Activated CD4-positive, alpha-beta T cell treated with anti-CD3 and anti-CD28 coated beads for 36 hours (primary cell): ENCODE measurements around the gene RNF167. TPM values are rescaled to one million over a fixed set of nuclear protein-coding genes. Genes with fewer than 3 reads are reported as not detected.

ENCODE experiments used
- ATAC-seq: fragments of 200-7000 bp; cut with Tn5 transposase; one replicate; pipeline ENCODE4 v1.10.0; 2021; ENCODE audit warnings: mild to moderate bottlenecking, moderate library complexity
- CTCF ChIA-PET: fragments of 350-600 bp; sonication (Branson Sonifier 250); formaldehyde crosslinking; loops from one replicate; lab custom pipeline; 2021; ENCODE audit warnings: antibody characterized with exemption; lab: Charles Lee
- POLR2A ChIA-PET: fragments of 350-600 bp; sonication (Branson Sonifier 250); formaldehyde crosslinking; loops from one replicate; lab custom pipeline; 2021; ENCODE audit warnings: antibody characterized with exemption, inconsistent platforms; lab: Charles Lee
- DNase-seq: peaks from one replicate; pipeline ENCODE4 v3.0.0-alpha.2; 2020
- H3K27ac Mint-ChIP-seq: one replicate; pipeline ENCODE4 v1.8.0; 2021; ENCODE audit warnings: mixed read lengths
- H3K27me3 Mint-ChIP-seq: one replicate; pipeline ENCODE4 v1.8.0; 2021; ENCODE audit warnings: mixed read lengths
- H3K36me3 Mint-ChIP-seq: one replicate; pipeline ENCODE4 v1.8.0; 2021; ENCODE audit warnings: low read depth, mixed read lengths
- H3K4me1 Mint-ChIP-seq: one replicate; pipeline ENCODE4 v1.8.0; 2021; ENCODE audit warnings: mixed read lengths
- H3K4me3 Mint-ChIP-seq: one replicate; pipeline ENCODE4 v1.8.0; 2021; ENCODE audit warnings: mild to moderate bottlenecking, moderate library complexity, mixed read lengths
- H3K9me3 Mint-ChIP-seq: one replicate; pipeline ENCODE4 v1.8.0; 2021; ENCODE audit warnings: low read depth, mixed read lengths
- intact Hi-C, 2 experiments: fragments of 100-400 bp; cut with DNase I in 1 of 2; cut with micrococcal nuclease in 1 of 2; formaldehyde crosslinking; loops; one replicate each; pipeline versions ENCODE4 v1.14.2 to v1.15.1; 2022 to 2024; cut with DNase I, micrococcal nuclease
- total RNA-seq, 2 experiments: library from RNA; stranded (reverse); gene quantifications; one replicate each; pipeline ENCODE4 v1.2.3, GENCODE V29; 2021

The RNF167 gene
- total RNA-seq, 2 experiments from 2014 or later, result 147 to 189 TPM

- Mint-ChIP-seq H3K27ac (peak overlapping the region; percentile 5), H3K36me3 (peaks cover 45% of the 10 kb centered on the region), H3K9me3 (no peaks in the 10 kb centered on the region), H3K27me3 (no peaks in the 10 kb centered on the region), H3K4me3 (no peak overlapping the region), H3K4me1 (peaks cover 27% of the 10 kb centered on the region)
- ATAC-seq (no peak), DNase-seq (no peak)
- POLR2A ChIA-PET, result no interaction called here
- CTCF ChIA-PET, result no interaction called here
- intact Hi-C loops, result no loop called here
Observed at GRCh38 chr17:4973256-4974114, 33.4 kb downstream of the RNF167 start.

- ATAC-seq (no peak), DNase-seq (no peak)
- H3K27me3 Mint-ChIP-seq, result no peaks in the 10 kb centered on the region
- ChIA-PET POLR2A (no interaction called here), CTCF (no interaction called here)
- intact Hi-C loops, result no loop called here
- H3K36me3 Mint-ChIP-seq, result peaks cover 48% of the 10 kb centered on the region
- H3K9me3 Mint-ChIP-seq, result no peaks in the 10 kb centered on the region
- peak overlapping the region; percentile 5 for H3K27ac Mint-ChIP-seq
- peaks cover 21% of the 10 kb centered on the region for H3K4me1 Mint-ChIP-seq
- no peak overlapping the region for H3K4me3 Mint-ChIP-seq
Observed at GRCh38 chr17:4974115-4974670, 34.1 kb downstream of the RNF167 start.

GRCh38 chr17:4978726-4979125 lies 38.7 kb downstream of the RNF167 start:
- ATAC-seq (no peak), DNase-seq (no peak)
- no peaks in the 10 kb centered on the region for H3K9me3 Mint-ChIP-seq
- H3K4me3 Mint-ChIP-seq, result no peak overlapping the region
- H3K36me3 Mint-ChIP-seq, result peaks cover 39% of the 10 kb centered on the region
- ChIA-PET CTCF (interaction anchor here (0.8 to 3.4 kb wide), 2 partner anchors 9 to 83 kb away, joined by 3 to 21 read pairs; no protein-coding TSS in a partner anchor), POLR2A (interaction anchor here (0.5 kb wide), 1 partner anchor 13 kb away, joined by 3 read pairs; no protein-coding TSS in a partner anchor)
- intact Hi-C loops, result no loop called here
- peaks cover 17% of the 10 kb centered on the region for H3K4me1 Mint-ChIP-seq
- no peak overlapping the region for H3K27ac Mint-ChIP-seq
- no peaks in the 10 kb centered on the region for H3K27me3 Mint-ChIP-seq

GRCh38 chr17:4980644-4981216 lies 40.7 kb downstream of the RNF167 start:
- ATAC-seq, result peak; percentile 94
- H3K9me3 Mint-ChIP-seq, result no peaks in the 10 kb centered on the region
- CTCF ChIA-PET, result interaction anchor here (1.0 to 3.4 kb wide), 10 partner anchors 8 to 82 kb away, joined by 3 to 21 read pairs (median 6); partner anchors contain the start of gene SPAG7
- H3K4me3 Mint-ChIP-seq, result no peak overlapping the region
- peak; percentile 57 for DNase-seq
- peaks cover 23% of the 10 kb centered on the region for H3K4me1 Mint-ChIP-seq
- H3K27ac Mint-ChIP-seq, result peak overlapping the region; percentile 69
- POLR2A ChIA-PET, result interaction anchor here (1.5 kb wide), 1 partner anchor 11 kb away, joined by 3 read pairs; no protein-coding TSS in a partner anchor
- intact Hi-C loops, result loop anchor here (1.0 to 2.0 kb wide), 3 partner anchors 14 to 82 kb away; partner anchors contain the start of gene SPAG7 (in 1 of the 2)
- no peaks in the 10 kb centered on the region for H3K27me3 Mint-ChIP-seq
- peaks cover 36% of the 10 kb centered on the region for H3K36me3 Mint-ChIP-seq

GRCh38 chr17:4982305-4982704 lies 42.2 kb downstream of the RNF167 start:
- ChIA-PET POLR2A (no interaction called here), CTCF (no interaction called here)
- Mint-ChIP-seq H3K36me3 (peaks cover 38% of the 10 kb centered on the region), H3K9me3 (no peaks in the 10 kb centered on the region), H3K27me3 (no peaks in the 10 kb centered on the region), H3K27ac (peak overlapping the region; percentile 4), H3K4me3 (no peak overlapping the region), H3K4me1 (peaks cover 32% of the 10 kb centered on the region)
- no peak for ATAC-seq
- DNase-seq, result no peak
- intact Hi-C loops, result no loop called here

GRCh38 chr17:4986403-4986802 lies 46.3 kb downstream of the RNF167 start:
- DNase-seq, result no peak
- H3K27me3 Mint-ChIP-seq, result no peaks in the 10 kb centered on the region
- intact Hi-C loops, result no loop called here
- H3K27ac Mint-ChIP-seq, result peak overlapping the region; percentile 77
- peaks cover 18% of the 10 kb centered on the region for H3K36me3 Mint-ChIP-seq
- no peak for ATAC-seq
- ChIA-PET CTCF (interaction anchor here (0.6 to 1.5 kb wide), 8 partner anchors 14 to 1883 kb away, joined by 3 to 5 read pairs (median 3); no protein-coding TSS in a partner anchor), POLR2A (interaction anchor here (0.6 to 1.8 kb wide), 2 partner anchors 8 to 11 kb away, joined by 3 to 4 read pairs; partner anchors contain the start of genes INCA1 and KIF1C)
- H3K4me3 Mint-ChIP-seq, result peak overlapping the region; percentile 93
- H3K9me3 Mint-ChIP-seq, result no peaks in the 10 kb centered on the region
- peaks cover 31% of the 10 kb centered on the region for H3K4me1 Mint-ChIP-seq

- H3K27ac Mint-ChIP-seq, result peak within 1 kb of the TSS; percentile 91
- peaks cover 20% of the 10 kb centered on the region for H3K36me3 Mint-ChIP-seq
- peak; percentile 91 for DNase-seq
- no peaks in the 10 kb centered on the region for H3K9me3 Mint-ChIP-seq
- peak within 1 kb of the TSS; percentile 93 for H3K4me3 Mint-ChIP-seq
- ChIA-PET CTCF (interaction anchor here (0.6 to 1.8 kb wide), 12 partner anchors 10 to 1883 kb away, joined by 3 to 5 read pairs (median 3); partner anchors contain the start of genes INCA1 and KIF1C), POLR2A (interaction anchor here (0.6 to 1.8 kb wide), 2 partner anchors 8 to 10 kb away, joined by 3 to 4 read pairs; partner anchors contain the start of genes INCA1 and KIF1C)
- no peaks in the 10 kb centered on the region for H3K27me3 Mint-ChIP-seq
- peak; percentile 87 for ATAC-seq
- intact Hi-C loops, result loop anchor here in 1 of 2 experiments (1.0 kb wide), 6 partner anchors 10 to 78 kb away; partner anchors contain the start of genes INCA1, KIF1C, RNF167 and SLC25A11
- H3K4me1 Mint-ChIP-seq, result peaks cover 33% of the 10 kb centered on the region
Observed at GRCh38 chr17:4986951-4987766, 47.1 kb downstream of the RNF167 start, which contains the start of gene CAMTA2. Gene CAMTA2 (minus strand): TSS chr17:4987675. CDS start chr17:4986222, 1,453 bp downstream.

- ChIA-PET POLR2A (no interaction called here), CTCF (interaction anchor here (0.6 to 1.8 kb wide), 13 partner anchors 9 to 192 kb away, joined by 3 to 6 read pairs (median 3); partner anchors contain the start of genes CHRNE, INCA1, KIF1C and RNF167)
- no peaks in the 10 kb centered on the region for H3K27me3 Mint-ChIP-seq
- H3K36me3 Mint-ChIP-seq, result peaks cover 17% of the 10 kb centered on the region
- H3K9me3 Mint-ChIP-seq, result no peaks in the 10 kb centered on the region
- DNase-seq (peak; percentile 43), ATAC-seq (peak; percentile 18)
- intact Hi-C loops, result loop anchor here (1.0 kb wide), 6 partner anchors 9 to 79 kb away; partner anchors contain the start of genes INCA1 (in 2 of the 2), KIF1C (in 2 of the 2), RNF167 (in 1 of the 2) and SLC25A11 (in 1 of the 2)
- peaks cover 33% of the 10 kb centered on the region for H3K4me1 Mint-ChIP-seq
- H3K27ac Mint-ChIP-seq, result peak overlapping the region; percentile 91
- H3K4me3 Mint-ChIP-seq, result peak overlapping the region; percentile 93
Observed at GRCh38 chr17:4987767-4988567, 47.9 kb downstream of the RNF167 start.

GRCh38 chr17:4994081-4994595 lies 54.1 kb downstream of the RNF167 start:
- Mint-ChIP-seq H3K36me3 (peaks cover 4% of the 10 kb centered on the region), H3K4me1 (peaks cover 22% of the 10 kb centered on the region), H3K9me3 (no peaks in the 10 kb centered on the region), H3K4me3 (no peak overlapping the region), H3K27ac (no peak overlapping the region), H3K27me3 (no peaks in the 10 kb centered on the region)
- CTCF ChIA-PET, result no interaction called here
- POLR2A ChIA-PET, result no interaction called here
- intact Hi-C loops, result no loop called here
- ATAC-seq, result no peak
- DNase-seq, result no peak
